NCI-H187 (cell line): ENCODE measurements around the gene HEXD.
"Not testable (repeated sequence)": the region's sequence is repeated elsewhere in the genome, so short reads cannot be mapped to it uniquely, and the experiment has no call there.

Source experiments
- DNase-seq, 2 experiments: peaks; one replicate each; lab custom pipeline; 2025; lab: John Stamatoyannopoulos, UW

HEXD gene

GRCh38 chr17:82418001-82418986, at the start of gene HEXD, which contains the start of gene OGFOD3:
HEXD (plus strand) TSS chr17:82418347; CDS start chr17:82419800, 1,453 bp downstream.
OGFOD3 (minus strand) TSS chr17:82418586; CDS start chr17:82418485, 101 bp downstream.
- DNase-seq: peak; percentile 69 to 74

GRCh38 chr17:82369211-82369610, 48.9 kb upstream of the HEXD start:
- no peak for DNase-seq

GRCh38 chr17:82370471-82371332, 47.4 kb upstream of the HEXD start:
- no peak for DNase-seq

GRCh38 chr17:82371333-82372248, 46.6 kb upstream of the HEXD start, which contains the start of gene UTS2R:
UTS2R (plus strand) TSS chr17:82371765; CDS start chr17:82374325, 2,560 bp downstream.
- DNase-seq: no peak

GRCh38 chr17:82372249-82373071, 45.7 kb upstream of the HEXD start:
- no peak for DNase-seq

GRCh38 chr17:82373072-82373452, 45.1 kb upstream of the HEXD start:
- not testable (repeated sequence) for DNase-seq

GRCh38 chr17:82373731-82374625, 44.2 kb upstream of the HEXD start:
- no peak for DNase-seq

- no peak for DNase-seq
Measured at GRCh38 chr17:82374626-82375331, 43.4 kb upstream of the HEXD start.

GRCh38 chr17:82375359-82376041, 42.6 kb upstream of the HEXD start:
- DNase-seq: no peak

- DNase-seq: no peak
Measured at GRCh38 chr17:82376042-82376730, 42.0 kb upstream of the HEXD start.

- DNase-seq: not testable (repeated sequence)
Measured at GRCh38 chr17:82377294-82377693, 40.9 kb upstream of the HEXD start.

GRCh38 chr17:82377924-82378740, 40.0 kb upstream of the HEXD start:
- no peak for DNase-seq

- no peak for DNase-seq
Measured at GRCh38 chr17:82378741-82379021, 39.5 kb upstream of the HEXD start.

GRCh38 chr17:82380860-82381702, 37.1 kb upstream of the HEXD start:
- DNase-seq: no peak

- DNase-seq: not testable (repeated sequence)
Measured at GRCh38 chr17:82381703-82382009, 36.5 kb upstream of the HEXD start.
